IMR-90 (cell line): ENCODE results near the gene FGG. TPM values are rescaled to one million over a fixed set of nuclear protein-coding genes. Genes with fewer than 3 reads are reported as not detected.

Experiments
- ATAC-seq: fragments of 200-7000 bp; cut with Tn5 transposase; 2 replicates; pipeline ENCODE4 v1.9.1; 2020; ENCODE audit warnings: low read depth, mild to moderate bottlenecking, moderate library complexity
- BruUV-seq: library from RNA; stranded (reverse); fragments of 400-500 nt; replicated peaks from 2 replicates; lab custom pipeline; 2021; lab: Mats Ljungman, UMichigan
- CTCF ChIA-PET: fragments of 300-600 bp; formaldehyde crosslinking; extraction: SDS; loops from one replicate; lab custom pipeline; 2021; ENCODE audit warnings: antibody characterized with exemption; lab: Yijun Ruan, JAX
- POLR2A ChIA-PET: fragments of 300-600 bp; sonication (Branson Sonifier 250); formaldehyde crosslinking; loops from one replicate; lab custom pipeline; 2022; ENCODE audit warnings: antibody characterized with exemption; ENCODE audit not compliant: unreplicated experiment; lab: Charles Lee
- DNase-seq: peaks from one replicate; pipeline ENCODE4 v3.0.0; 2013
- H2AFZ ChIP-seq: replicated peaks from 2 replicates; pipeline ENCODE3; 2013; ENCODE audit warnings: low read length, mild to moderate bottlenecking; ENCODE audit not compliant: poor library complexity
- H2AK5ac ChIP-seq: 2 replicates; pipeline ENCODE4 v1.6.1; 2013; ENCODE audit warnings: low read depth, low read length, inconsistent platforms
- H2AK9ac ChIP-seq: replicated peaks from 2 replicates; pipeline ENCODE3; 2013; ENCODE audit warnings: mild to moderate bottlenecking, low read depth, low read length, moderate library complexity; ENCODE audit not compliant: poor library complexity
- H2BK120ac ChIP-seq: 2 replicates; pipeline ENCODE4 v1.6.1; 2013; ENCODE audit warnings: low read depth, low read length, inconsistent platforms
- H2BK15ac ChIP-seq: 3 replicates; pipeline ENCODE4 v1.6.1; 2013; ENCODE audit warnings: low read depth, low read length, inconsistent platforms
- H2BK20ac ChIP-seq: 2 replicates; pipeline ENCODE4 v1.6.1; 2013; ENCODE audit warnings: low read depth, mild to moderate bottlenecking, inconsistent platforms, low read length, moderate library complexity
- H2BK5ac ChIP-seq: 2 replicates; pipeline ENCODE4 v1.6.1; 2013; ENCODE audit warnings: mild to moderate bottlenecking, low read depth, low read length, inconsistent platforms; ENCODE audit not compliant: poor library complexity, severe bottlenecking
- H3K14ac ChIP-seq: replicated peaks from 2 replicates; pipeline ENCODE4 v1.6.1; 2013; ENCODE audit warnings: low read depth, low read length, inconsistent platforms
- H3K18ac ChIP-seq: 2 replicates; pipeline ENCODE4 v1.6.1; 2013; ENCODE audit warnings: low read depth, low read length, control low read depth
- H3K23ac ChIP-seq: 2 replicates; pipeline ENCODE4 v1.6.1; 2013; ENCODE audit warnings: low read depth, low read length, inconsistent platforms
- H3K27ac ChIP-seq: 2 replicates; pipeline ENCODE4 v1.5.1; 2013; ENCODE audit warnings: mild to moderate bottlenecking, control low read depth, low read length; ENCODE audit not compliant: insufficient read depth
- H3K27me3 ChIP-seq: 2 replicates; pipeline ENCODE4 v1.6.1; 2013; ENCODE audit warnings: low read length; ENCODE audit not compliant: control insufficient read depth, insufficient read depth
- H3K36me3 ChIP-seq: 2 replicates; pipeline ENCODE4 v1.6.1; 2013; ENCODE audit warnings: low read length, mixed read lengths; ENCODE audit not compliant: control insufficient read depth, insufficient read depth
- H3K4ac ChIP-seq: 2 replicates; pipeline ENCODE4 v1.6.1; 2013; ENCODE audit warnings: low read depth, low read length, inconsistent platforms
- H3K4me1 ChIP-seq: 2 replicates; pipeline ENCODE4 v1.6.1; 2013; ENCODE audit warnings: low read length, mixed read lengths; ENCODE audit not compliant: control insufficient read depth, insufficient read depth
- H3K4me2 ChIP-seq: 2 replicates; pipeline ENCODE4 v1.6.1; 2013; ENCODE audit warnings: low read depth, mild to moderate bottlenecking, control low read depth, low read length, moderate library complexity
- H3K4me3 ChIP-seq: 2 replicates; pipeline ENCODE4 v1.5.1; 2013; ENCODE audit warnings: low read depth, mild to moderate bottlenecking, control low read depth, low read length, moderate library complexity; ENCODE audit not compliant: insufficient read depth
- H3K56ac ChIP-seq: 2 replicates; pipeline ENCODE4 v1.6.1; 2013; ENCODE audit warnings: low read length, inconsistent platforms; ENCODE audit not compliant: insufficient read depth; ENCODE audit errors: extremely low read depth
- H3K79me1 ChIP-seq, 2 experiments: 2 replicates each; pipeline ENCODE4 v1.6.1; 2013; ENCODE audit warnings: low read length in 2 of 2, inconsistent platforms in 1 of 2, low read depth in 1 of 2
- H3K9ac ChIP-seq: 2 replicates; pipeline ENCODE4 v1.6.1; 2013; ENCODE audit warnings: low read depth, low read length, control low read depth
- H3K9me1 ChIP-seq: 2 replicates; pipeline ENCODE4 v1.6.1; 2013; ENCODE audit warnings: low read length, inconsistent platforms; ENCODE audit not compliant: insufficient read depth
- H3K9me3 ChIP-seq: 2 replicates; pipeline ENCODE4 v1.6.1; 2013; ENCODE audit warnings: low read length; ENCODE audit not compliant: control insufficient read depth, insufficient read depth
- H4K20me1 ChIP-seq: 2 replicates; pipeline ENCODE4 v1.6.1; 2013; ENCODE audit warnings: low read length, inconsistent platforms; ENCODE audit not compliant: insufficient read depth
- H4K5ac ChIP-seq: 2 replicates; pipeline ENCODE4 v1.6.1; 2013; ENCODE audit warnings: mild to moderate bottlenecking, low read depth, low read length, control low read depth
- H4K8ac ChIP-seq, 2 experiments: 2 replicates each; pipeline ENCODE4 v1.6.1; 2013; ENCODE audit warnings: low read depth in 2 of 2, low read length in 2 of 2, control low read depth in 1 of 2, inconsistent platforms in 1 of 2
- H4K91ac ChIP-seq: 2 replicates; pipeline ENCODE4 v1.6.1; 2013; ENCODE audit warnings: low read depth, low read length, inconsistent platforms; ENCODE audit not compliant: insufficient read depth
- BHLHE40 ChIP-seq: fragments of 150-350 bp; IDR thresholded peaks from 2 replicates; pipeline ENCODE4 v1.6.1; 2016; ENCODE audit warnings: mild to moderate bottlenecking, low read depth, low read length
- CEBPB ChIP-seq: IDR thresholded peaks from 2 replicates; pipeline ENCODE4 v1.6.1; 2012; ENCODE audit warnings: low read depth, low read length, improper control_type of control experiment
- CHD1 ChIP-seq: IDR thresholded peaks from 2 replicates; pipeline ENCODE4 v1.6.1; 2012; ENCODE audit warnings: low read depth, low read length, improper control_type of control experiment
- FOS ChIP-seq: fragments of 150-350 bp; IDR thresholded peaks from 2 replicates; pipeline ENCODE4 v1.6.1; 2016; ENCODE audit warnings: low read depth, low read length
- MAFK ChIP-seq: IDR thresholded peaks from 2 replicates; pipeline ENCODE4 v1.6.1; 2012; ENCODE audit warnings: low read depth, low read length, improper control_type of control experiment
- MAZ ChIP-seq: IDR thresholded peaks from 2 replicates; pipeline ENCODE4 v1.6.1; 2012; ENCODE audit warnings: low read depth, mild to moderate bottlenecking, low read length, improper control_type of control experiment, moderate library complexity, borderline replicate concordance
- MXI1 ChIP-seq: IDR thresholded peaks from 2 replicates; pipeline ENCODE4 v1.6.1; 2012; ENCODE audit warnings: low read depth, mild to moderate bottlenecking, low read length, moderate library complexity, borderline replicate concordance
- NFE2L2 ChIP-seq: fragments of 150-350 bp; IDR thresholded peaks from 2 replicates; pipeline ENCODE4 v1.6.1; 2016; ENCODE audit warnings: low read depth, mild to moderate bottlenecking, low read length
- POLR2A ChIP-seq: IDR thresholded peaks from 2 replicates; pipeline ENCODE4 v1.6.1; 2012; ENCODE audit warnings: mild to moderate bottlenecking, low read depth, low read length
- RAD21 ChIP-seq: IDR thresholded peaks from 2 replicates; pipeline ENCODE4 v1.6.1; 2012; ENCODE audit warnings: low read length, improper control_type of control experiment
- RCOR1 ChIP-seq: IDR thresholded peaks from 2 replicates; pipeline ENCODE4 v1.6.1; 2012; ENCODE audit warnings: mild to moderate bottlenecking, low read length, improper control_type of control experiment; ENCODE audit not compliant: insufficient replicate concordance
- RFX5 ChIP-seq: IDR thresholded peaks from 2 replicates; pipeline ENCODE4 v1.8.0; 2012; ENCODE audit warnings: low read depth, mild to moderate bottlenecking, low read length, moderate library complexity
- SMC3 ChIP-seq: fragments of 150-350 bp; IDR thresholded peaks from 2 replicates; pipeline ENCODE4 v1.6.1; 2016; ENCODE audit warnings: low read depth, mild to moderate bottlenecking, antibody characterized with exemption, low read length, moderate library complexity
- WGBS, 2 experiments: methylation state at CpG; one replicate each; pipeline versions ENCODE4 v1.1.5 to v1.1.7; 2013; ENCODE audit warnings: missing lambda C conversion rate in 2 of 2; ENCODE audit not compliant: insufficient read length in 1 of 2; ENCODE audit errors: extremely low coverage in 2 of 2; 5-methylcytosine and 5-hydroxymethylcytosine counted together
- dilution Hi-C: fragments of 300-500 bp; cut with HindIII; formaldehyde crosslinking; loops from one replicate; pipeline ENCODE4 v1.14.3; 2018; ENCODE audit warnings: low sequenced_read_pairs; ENCODE audit not compliant: unreplicated experiment
- in situ Hi-C: fragments of 300-500 bp; cut with MboI; formaldehyde crosslinking; loops from 3 replicates; pipeline ENCODE4 v1.14.3; 2019; ENCODE audit warnings: low sequenced_read_pairs, inconsistent platforms, mixed read lengths
- intact Hi-C: fragments of 100-400 bp; cut with micrococcal nuclease; formaldehyde crosslinking; loops from 2 replicates; pipeline ENCODE4 v1.10.0; 2022
- polyA plus RNA-seq, 3 experiments: library from polyadenylated mRNA; depleted of rRNA; stranded (reverse); fragments of >200 nt; gene quantifications; 2 replicates each; pipeline ENCODE4 v1.2.3, GENCODE V29; 2012; ENCODE audit warnings: low replicate concordance in 1 of 3
- total RNA-seq: library from RNA; depleted of rRNA; stranded (reverse); fragments of >200 nt; gene quantifications from 2 replicates; pipeline ENCODE4 v1.2.3, GENCODE V29; 2012
- TF ChIP-seq, protein P1 (sequence below): fragments of 150-350 bp; IDR thresholded peaks from 2 replicates; pipeline ENCODE4 v1.6.1; 2016; ENCODE audit warnings: low read depth, mild to moderate bottlenecking, low read length, moderate library complexity, borderline replicate concordance
- TF ChIP-seq, protein P2 (sequence below): fragments of 150-350 bp; IDR thresholded peaks from 2 replicates; pipeline ENCODE4 v1.6.1; 2017; ENCODE audit warnings: mild to moderate bottlenecking, antibody characterized with exemption, low read length, low read depth
- TF ChIP-seq, protein P3 (sequence below): conservative IDR thresholded peaks from 2 replicates; pipeline ENCODE4 v1.5.1; 2012; ENCODE audit warnings: mild to moderate bottlenecking, low read depth, low read length, improper control_type of control experiment

The FGG gene
- total and polyA plus RNA-seq, 2 of the 4 experiments (the other 2 are of a cell fraction): not detected

DNA sequence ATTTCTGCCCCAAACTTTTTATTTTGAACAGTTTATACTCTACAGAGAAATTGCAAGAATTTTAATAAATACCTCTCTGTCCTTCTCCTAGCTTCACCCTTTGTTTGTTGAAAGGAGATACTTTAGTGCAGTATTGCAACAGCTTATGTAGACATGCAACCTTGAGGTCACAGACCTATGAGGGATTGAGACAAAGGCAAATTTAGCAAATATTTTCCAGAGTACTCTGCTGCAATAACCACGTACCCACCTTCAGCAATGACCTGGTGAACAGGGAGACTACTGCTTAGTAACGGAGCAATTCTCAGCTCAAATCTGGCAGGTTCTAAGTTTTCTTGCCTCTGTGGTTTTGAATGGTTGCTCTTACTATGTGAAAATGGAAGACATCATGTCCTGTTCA lies 35.1 kb downstream of the FGG start:
- Histone ChIP-seq H4K5ac (no peak overlapping the region), H3K9ac (no peak overlapping the region), H3K9me1 (no peaks in the 10 kb centered on the region), H4K8ac (no peak overlapping the region), H4K91ac (no peak overlapping the region), H4K20me1 (no peaks in the 10 kb centered on the region), H3K4me3 (no peak overlapping the region), H2AFZ (no peak overlapping the region), H2AK9ac (no peak overlapping the region), H3K36me3 (no peaks in the 10 kb centered on the region), H3K4ac (no peak overlapping the region), H2BK120ac (no peak overlapping the region), H3K56ac (no peak overlapping the region), H3K4me1 (no peaks in the 10 kb centered on the region), H2AK5ac (no peak overlapping the region), H3K27me3 (no peaks in the 10 kb centered on the region; the same call in 1 of the 2 replicates), H3K27ac (no peak overlapping the region), H3K9me3 (no peaks in the 10 kb centered on the region), H2BK20ac (no peak overlapping the region), H3K79me1 (no peaks in the 10 kb centered on the region), H3K18ac (no peak overlapping the region), H2BK5ac (no peak overlapping the region), H3K4me2 (no peak overlapping the region), H2BK15ac (no peak overlapping the region), H3K23ac (no peak overlapping the region), H3K14ac (no peak overlapping the region)
- intact Hi-C loops: no loop called here
- POLR2A ChIA-PET: no interaction called here
- no peak for DNase-seq
- in situ Hi-C loops: no loop called here
- ATAC-seq: no peak
- CTCF ChIA-PET: no interaction called here
- TF ChIP-seq CHD1 (no peak), FOS (no peak), BHLHE40 (no peak), RAD21 (no peak), MAFK (no peak), MXI1 (no peak), POLR2A (no peak), CEBPB (no peak), NFE2L2 (no peak), RCOR1 (no peak), SMC3 (no peak), MAZ (no peak), RFX5 (no peak)
- TF ChIP-seq, protein P1, sequence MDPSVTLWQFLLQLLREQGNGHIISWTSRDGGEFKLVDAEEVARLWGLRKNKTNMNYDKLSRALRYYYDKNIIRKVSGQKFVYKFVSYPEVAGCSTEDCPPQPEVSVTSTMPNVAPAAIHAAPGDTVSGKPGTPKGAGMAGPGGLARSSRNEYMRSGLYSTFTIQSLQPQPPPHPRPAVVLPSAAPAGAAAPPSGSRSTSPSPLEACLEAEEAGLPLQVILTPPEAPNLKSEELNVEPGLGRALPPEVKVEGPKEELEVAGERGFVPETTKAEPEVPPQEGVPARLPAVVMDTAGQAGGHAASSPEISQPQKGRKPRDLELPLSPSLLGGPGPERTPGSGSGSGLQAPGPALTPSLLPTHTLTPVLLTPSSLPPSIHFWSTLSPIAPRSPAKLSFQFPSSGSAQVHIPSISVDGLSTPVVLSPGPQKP: no peak
- TF ChIP-seq, protein P2, sequence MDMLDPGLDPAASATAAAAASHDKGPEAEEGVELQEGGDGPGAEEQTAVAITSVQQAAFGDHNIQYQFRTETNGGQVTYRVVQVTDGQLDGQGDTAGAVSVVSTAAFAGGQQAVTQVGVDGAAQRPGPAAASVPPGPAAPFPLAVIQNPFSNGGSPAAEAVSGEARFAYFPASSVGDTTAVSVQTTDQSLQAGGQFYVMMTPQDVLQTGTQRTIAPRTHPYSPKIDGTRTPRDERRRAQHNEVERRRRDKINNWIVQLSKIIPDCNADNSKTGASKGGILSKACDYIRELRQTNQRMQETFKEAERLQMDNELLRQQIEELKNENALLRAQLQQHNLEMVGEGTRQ: no peak
- TF ChIP-seq, protein P3, sequence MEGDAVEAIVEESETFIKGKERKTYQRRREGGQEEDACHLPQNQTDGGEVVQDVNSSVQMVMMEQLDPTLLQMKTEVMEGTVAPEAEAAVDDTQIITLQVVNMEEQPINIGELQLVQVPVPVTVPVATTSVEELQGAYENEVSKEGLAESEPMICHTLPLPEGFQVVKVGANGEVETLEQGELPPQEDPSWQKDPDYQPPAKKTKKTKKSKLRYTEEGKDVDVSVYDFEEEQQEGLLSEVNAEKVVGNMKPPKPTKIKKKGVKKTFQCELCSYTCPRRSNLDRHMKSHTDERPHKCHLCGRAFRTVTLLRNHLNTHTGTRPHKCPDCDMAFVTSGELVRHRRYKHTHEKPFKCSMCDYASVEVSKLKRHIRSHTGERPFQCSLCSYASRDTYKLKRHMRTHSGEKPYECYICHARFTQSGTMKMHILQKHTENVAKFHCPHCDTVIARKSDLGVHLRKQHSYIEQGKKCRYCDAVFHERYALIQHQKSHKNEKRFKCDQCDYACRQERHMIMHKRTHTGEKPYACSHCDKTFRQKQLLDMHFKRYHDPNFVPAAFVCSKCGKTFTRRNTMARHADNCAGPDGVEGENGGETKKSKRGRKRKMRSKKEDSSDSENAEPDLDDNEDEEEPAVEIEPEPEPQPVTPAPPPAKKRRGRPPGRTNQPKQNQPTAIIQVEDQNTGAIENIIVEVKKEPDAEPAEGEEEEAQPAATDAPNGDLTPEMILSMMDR: no peak
- WGBS, 2 experiments: no CpG with 5 or more reads among the region's 2 CpGs
- dilution Hi-C loops: no loop called here
- no TSS peak for BruUV-seq
